Stimulated activated CD4-positive, alpha-beta T cell treated with anti-CD3 and anti-CD28 coated beads, TNF-alpha, amount 100 ng/mL, for 1 hour (primary cell): ENCODE results near the gene RGS7.
"Not testable (repeated sequence)": the region's sequence is repeated elsewhere in the genome, so short reads cannot be mapped to it uniquely, and the experiment has no call there.

ENCODE experiments used
- DNase-seq, 3 donors: peaks; one replicate each; pipeline ENCODE4 v3.0.0-alpha.2; 2020; ENCODE audit warnings: low read depth in 3 of 3, low spot score in 1 of 3

The RGS7 gene

DNA sequence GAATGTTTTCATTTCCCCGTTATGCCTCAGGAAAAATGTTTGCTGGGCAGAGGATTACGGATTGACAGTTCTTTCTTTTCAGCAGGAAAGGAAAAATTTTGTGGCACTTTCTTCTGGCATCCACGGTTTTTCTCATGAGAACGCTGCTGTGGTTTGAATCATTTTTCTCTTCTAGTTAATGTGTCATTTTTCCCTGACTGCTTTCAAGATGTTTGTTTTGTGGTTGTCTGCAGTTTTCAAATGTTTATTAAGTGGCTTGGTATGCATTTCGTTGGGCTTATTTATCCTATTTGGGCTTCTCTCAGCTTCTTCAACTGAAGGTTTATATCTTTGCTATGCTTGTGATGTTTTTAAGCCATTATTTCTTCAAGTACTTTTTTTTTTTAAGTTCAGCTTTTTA is 359.0 kb downstream of the RGS7 start:
- no peak for DNase-seq

DNA sequence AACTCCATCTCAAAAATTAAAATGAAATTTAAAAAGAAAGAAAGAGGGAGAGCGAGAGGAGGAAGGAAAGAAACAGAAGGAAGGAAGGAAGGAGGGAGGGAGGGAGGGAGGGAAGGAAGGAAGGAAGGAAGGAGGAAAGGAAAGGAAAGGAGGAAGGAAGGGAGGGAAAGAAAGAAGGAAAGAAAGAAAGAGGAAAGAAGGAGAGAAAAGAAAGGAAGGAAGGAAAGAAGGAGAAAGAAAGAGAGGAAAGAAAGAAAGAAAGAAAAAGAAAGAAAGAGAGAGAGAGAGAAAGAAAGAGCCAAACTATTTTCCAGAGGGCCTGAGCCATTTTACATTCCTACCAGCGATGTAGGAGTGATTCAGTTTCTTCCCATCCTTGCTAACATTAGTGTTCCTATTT is 364.0 kb downstream of the RGS7 start:
- no peak for DNase-seq

DNA sequence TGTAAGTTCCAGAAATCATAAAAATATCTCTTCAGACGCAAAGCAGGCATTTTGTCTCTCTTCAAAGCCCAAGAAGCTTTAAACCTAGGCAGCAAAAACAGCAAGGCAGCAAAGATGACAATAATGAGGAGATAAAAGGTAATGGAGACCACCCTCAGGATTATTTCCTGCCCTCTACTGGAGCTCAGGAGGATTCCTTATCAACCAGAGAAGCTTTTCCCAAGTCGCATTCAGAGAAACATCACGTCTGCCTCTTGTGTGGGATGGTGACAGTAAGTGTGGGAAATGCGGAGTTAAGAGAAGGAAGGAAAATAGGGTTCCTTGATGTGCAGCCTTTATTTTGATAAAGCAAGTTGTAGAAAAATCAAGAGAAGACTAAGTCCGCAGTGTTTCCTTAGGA is 365.8 kb downstream of the RGS7 start:
- no peak for DNase-seq

DNA sequence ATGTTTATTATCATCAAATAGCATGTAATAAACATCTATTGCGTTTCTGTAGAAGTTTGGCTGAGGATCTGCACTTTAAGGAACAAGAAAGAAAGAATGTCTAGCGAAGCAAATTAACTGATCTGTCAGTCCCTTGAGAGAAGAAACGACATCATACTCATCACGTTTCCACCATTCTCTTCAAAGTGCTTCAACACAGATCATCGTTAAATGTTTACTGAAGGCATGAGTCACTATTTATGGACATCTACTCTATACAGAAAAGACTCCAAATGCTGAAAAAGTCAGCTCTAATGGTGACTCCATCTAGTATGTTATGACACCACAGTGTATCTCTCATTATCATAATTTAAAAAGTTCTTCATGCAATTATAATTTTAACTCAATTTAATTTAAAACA is 369.1 kb downstream of the RGS7 start:
- no peak for DNase-seq

DNA sequence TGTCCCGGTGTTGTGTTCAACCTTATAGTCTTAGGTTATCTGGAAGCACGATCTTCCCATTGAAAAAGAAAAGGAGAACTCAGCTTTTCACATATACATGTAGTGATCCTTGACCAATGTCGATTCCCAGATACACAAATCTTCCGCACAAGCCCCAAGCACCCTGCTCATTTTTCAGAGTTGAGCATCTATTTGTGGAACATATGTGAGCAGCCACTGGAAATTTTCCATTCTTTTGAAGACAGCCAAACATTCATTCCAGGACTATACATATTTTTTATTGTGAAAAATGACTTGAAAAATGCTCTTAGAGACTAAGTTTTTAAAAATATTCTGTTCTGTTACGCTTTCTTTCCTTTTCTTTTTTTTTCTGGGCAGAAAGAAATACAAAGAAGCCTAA is 371.9 kb downstream of the RGS7 start:
- no peak for DNase-seq

DNA sequence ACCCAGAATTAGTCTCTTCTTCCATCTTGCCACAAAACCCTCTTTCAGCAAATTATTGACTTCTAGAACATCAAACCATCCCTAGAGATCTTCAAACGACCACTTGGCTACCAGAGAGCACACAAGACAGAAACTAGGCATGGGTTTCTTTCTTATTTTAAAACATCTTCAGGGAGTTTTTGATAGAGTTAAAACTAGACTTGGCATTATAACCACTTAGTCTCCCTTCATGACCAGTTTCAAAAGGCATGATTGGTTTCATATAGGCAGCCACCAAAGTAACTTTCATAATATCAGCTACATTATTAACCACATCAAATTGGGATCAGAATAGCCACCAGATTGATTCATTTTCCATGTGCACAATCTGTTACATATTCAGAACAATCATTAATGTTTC is 376.7 kb downstream of the RGS7 start:
- no peak for DNase-seq

DNA sequence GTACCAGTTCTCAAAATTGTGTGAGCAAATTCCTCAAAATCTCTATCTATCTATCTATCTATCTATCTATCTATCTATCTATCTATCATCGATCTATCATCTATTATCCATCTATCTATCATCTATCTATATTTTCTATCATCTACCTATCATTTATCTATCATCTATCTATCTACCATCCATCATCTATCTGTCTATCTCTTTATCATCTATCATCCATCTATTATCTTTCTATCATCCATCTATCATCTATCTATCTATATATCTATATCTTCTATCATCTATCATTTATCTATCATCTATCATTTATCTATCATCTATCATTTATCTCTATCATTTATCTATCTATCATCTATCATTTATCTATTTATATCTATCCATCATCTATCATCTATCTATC is 380.3 kb downstream of the RGS7 start:
- no peak for DNase-seq

DNA sequence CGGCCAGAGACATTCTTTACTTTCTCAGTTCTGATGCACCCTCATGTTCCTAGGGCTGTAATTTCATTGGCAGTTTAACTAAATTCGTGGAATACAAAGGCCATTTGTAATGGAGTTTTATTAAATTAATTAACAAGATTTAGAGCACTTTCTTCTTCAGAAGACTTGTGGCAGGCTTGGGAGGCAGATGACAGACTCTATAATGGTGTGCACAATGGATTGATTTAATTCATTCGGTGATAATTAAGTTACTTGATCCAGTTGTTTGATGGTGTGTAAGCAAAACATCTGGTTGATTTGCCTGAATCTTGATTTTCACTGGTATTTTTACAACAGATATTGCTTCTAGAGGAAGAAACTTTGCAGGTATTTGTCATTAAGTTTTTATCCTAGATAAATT is 383.1 kb downstream of the RGS7 start:
- DNase-seq, result no peak

DNA sequence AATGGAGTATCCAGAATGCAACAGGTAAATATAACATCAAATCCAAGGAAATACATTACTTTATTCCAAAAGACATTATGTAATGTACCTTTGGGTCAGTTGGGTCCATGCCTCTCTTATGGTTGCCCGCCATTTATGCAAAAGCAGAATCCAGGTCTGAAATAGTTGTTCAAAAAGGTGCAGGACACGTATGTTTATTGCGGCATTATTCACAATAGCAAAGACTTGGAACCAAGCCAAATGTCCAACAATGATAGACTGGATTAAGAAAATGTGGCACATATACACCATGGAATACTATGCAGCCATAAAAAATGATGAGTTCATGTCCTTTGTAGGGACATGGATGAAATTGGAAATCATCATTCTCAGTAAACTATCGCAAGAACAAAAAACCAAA is 384.9 kb downstream of the RGS7 start:
- not testable (repeated sequence) for DNase-seq

DNA sequence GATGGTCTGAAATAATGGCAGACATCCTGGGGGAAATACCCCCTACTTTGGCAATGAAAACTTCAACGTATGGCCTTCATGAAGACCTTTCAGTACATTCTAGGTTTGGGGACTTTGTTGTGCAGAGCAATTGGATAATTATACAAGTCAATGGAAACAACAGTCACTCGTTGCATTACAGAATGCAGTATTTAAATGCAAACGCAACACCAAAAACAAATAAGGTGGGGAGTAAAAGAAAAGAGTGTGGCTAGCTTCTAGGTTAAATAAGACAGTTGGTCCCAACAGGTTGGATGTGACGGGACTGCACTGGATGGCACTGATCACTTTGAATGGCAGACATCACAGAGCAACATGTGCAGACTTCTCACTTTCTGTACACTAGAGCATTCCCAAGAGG is 386.8 kb downstream of the RGS7 start:
- no peak for DNase-seq

DNA sequence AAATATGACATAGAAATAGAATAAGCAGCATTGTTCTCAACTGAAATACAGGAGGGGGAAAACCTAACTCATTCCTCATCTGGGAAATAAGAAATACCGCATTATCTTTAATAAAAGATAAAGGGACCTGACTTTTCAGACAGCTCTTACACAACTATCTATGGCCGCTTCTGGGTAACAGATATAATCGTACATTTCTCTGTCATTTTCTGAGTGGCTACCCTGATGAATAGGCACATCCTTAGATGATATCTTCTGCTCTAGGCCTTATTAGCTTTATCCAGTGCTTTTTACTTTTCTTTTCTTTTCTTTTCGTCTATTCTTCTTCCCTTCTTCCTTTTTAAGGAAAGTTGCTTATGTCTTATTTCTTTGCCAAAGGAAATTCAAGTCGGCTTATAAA is 388.1 kb downstream of the RGS7 start:
- DNase-seq, result no peak

DNA sequence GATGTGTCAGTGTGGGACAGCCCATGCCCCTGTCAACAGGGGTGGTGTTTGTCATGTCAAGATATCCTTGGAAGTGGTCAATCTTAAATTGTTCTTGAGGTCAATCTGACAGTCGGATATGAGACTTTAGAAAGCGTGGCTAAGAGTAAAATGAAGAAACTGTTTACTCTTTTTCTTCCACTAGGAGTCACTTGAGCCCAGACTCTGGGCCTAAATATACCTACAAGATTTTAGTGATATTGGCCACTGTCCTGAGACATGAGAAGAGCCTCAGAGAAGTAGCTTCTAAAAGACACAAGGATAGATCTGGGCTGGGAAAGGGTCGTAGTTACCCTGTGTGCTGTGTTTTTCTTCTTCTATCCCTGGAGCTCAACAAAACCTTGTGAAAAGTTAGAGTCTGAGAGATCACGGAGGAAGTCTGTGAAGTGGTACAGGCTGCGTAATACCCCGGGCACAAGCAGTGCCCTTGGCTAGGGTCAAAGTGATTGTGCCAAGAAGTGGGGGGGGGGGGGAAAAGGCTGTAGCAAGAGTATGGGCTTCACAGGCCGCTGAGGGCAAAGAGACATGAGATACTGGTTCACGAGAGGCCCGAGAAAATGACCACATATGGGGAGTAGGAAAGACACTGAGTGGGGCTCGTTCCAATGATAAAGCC is 389.8 kb downstream of the RGS7 start:
- DNase-seq, result no peak

DNA sequence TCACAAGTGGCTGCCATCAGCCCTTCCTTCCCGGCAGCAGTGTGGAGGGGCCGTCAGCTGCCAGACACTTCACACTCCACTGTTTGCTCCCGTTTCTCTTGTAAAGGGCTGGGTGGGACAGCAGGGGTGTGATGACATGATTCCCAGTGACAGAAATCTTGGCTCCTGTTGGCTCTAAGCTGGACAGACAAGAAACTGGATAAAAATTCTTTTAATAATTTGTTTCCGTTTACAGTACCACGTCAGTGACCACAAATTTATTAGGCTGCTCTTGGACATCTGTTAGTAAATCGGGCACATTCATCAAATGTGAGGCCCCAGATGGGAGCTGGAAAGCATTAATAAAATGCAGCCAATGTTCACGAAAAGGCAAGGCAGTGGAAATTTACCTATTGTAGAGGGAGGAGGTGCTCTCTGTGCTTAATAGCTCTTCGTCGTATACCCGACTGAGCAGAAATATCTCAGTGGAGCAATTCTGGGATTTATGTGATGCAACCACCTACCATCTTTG is 391.4 kb downstream of the RGS7 start:
- DNase-seq, result no peak

DNA sequence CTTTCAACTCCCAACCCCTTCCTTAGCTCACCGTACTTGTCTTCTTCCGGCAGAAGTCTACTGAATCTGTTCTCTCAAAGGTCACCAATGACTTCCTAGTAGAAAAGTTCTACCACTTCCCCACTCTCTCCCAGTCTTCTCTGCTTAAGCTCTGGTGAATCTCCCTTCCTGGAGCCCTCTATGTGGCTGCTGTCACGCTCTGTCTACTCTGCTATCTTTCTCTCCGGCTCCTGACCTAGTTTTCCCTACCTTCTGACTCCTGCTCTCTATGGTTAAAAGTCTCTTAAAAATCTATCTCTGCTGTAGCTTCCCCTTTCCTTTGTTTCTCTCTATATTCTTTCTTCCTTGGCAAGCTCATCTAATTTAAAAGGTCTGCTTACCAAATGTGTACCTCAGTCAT is 394.9 kb downstream of the RGS7 start:
- DNase-seq, result no peak

DNA sequence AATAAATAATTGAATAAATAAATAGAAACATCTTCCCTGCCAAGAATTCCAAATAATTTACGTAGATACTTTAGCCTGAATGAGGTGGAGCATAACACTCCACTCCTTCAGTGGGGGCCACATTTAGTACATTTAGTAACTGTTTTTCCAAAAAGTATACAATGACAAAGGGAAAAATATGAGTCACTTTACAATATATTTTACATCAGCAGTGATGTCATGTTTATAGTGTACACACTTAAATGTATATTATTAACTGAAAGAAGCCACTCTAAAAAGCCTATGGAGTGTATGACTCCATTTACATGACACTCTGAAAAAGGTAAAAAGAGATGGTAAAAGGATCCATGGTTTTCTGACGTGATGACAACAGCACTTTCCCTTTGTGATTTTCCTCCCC is 400.6 kb downstream of the RGS7 start:
- DNase-seq, result no peak

DNA sequence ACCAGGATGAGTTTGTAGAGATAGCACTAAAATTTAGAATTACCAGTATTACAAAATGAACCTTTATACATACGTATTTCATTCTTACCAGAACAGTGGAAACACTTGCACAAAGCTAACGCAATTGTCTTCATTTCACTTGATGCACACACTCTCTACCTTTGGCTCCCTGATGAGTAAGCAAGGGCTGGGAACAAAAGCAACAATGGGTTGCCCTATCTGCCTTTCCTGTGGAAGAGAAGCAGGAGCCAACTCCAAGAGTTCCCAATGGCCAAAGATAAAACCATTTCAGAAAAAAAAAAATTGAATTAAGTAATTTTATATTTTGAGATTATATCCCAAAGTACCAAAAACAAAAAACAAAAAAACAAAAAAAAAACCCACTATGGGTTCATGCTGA is 401.0 kb downstream of the RGS7 start:
- no peak for DNase-seq

DNA sequence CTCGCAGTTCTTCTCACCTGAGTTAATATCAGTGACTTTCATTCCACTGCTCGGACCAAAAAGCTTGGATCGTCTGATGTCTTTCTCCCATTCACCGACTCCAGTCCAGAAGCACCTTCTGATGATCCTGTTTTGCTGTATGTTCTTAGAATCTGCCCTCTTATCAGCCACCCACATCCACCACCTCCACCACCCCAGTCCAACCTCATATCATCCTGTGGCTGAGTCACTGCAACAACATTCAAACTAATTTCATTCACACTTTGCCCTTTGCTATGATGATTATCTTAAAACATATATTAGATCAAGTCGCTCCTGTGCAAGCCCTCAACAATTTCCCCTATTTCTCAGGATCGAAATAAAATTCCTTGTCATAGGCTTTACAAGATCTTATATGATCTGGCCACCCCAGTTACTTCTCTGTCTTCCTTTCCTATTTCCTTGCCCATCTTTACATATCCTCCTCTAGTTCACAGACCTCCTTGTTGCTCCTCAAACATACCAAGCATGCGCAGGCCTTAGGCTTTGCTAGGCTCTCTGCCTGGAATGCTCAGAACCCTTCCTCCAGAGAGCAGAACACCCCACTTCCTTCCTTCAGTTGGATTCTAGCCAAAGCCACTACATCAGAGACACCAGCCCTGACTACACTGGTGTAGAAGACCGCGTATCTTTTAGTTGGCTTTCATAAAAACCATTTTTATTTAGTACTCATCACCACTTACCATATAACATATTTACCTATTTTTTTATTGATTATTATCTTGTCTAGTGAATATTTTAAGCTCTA is 409.4 kb downstream of the RGS7 start:
- DNase-seq, result no peak

DNA sequence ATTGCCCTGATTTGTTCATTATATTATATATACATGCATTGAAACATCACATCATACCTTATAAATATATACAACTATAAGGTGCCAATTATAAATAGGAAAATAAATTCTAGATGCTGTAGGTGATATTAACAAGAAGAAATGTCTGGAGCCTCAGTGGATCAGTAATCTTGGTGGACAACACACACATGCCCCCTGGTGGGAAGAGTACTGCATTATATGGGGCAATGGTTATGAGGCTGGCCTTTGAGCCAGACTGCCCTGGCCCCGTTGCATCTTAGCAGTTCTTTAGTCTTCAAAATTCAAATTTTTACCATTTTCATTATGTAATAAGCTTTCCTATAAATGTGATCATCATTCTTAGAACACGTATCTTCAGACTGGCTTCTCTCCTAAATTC is 410.1 kb downstream of the RGS7 start:
- DNase-seq, result no peak

DNA sequence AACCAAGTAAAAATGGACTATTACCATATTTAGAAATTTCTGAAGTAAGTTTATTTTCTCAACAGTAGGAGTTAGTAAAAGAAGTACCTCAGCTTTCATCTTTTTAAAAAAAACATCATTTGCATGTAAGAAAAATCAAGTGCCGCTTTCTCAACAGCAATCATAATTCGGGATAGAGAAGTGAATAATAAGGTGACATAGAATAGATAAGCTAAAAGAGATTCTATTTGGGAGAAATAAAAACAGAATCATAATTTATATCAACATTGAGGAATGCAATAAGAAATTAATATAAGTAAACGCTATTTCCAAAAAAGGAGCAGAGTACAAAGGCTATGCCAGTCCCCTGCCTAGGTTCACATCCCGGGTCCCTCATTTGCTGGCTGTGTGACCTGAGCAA is 414.1 kb downstream of the RGS7 start:
- DNase-seq, result no peak

DNA sequence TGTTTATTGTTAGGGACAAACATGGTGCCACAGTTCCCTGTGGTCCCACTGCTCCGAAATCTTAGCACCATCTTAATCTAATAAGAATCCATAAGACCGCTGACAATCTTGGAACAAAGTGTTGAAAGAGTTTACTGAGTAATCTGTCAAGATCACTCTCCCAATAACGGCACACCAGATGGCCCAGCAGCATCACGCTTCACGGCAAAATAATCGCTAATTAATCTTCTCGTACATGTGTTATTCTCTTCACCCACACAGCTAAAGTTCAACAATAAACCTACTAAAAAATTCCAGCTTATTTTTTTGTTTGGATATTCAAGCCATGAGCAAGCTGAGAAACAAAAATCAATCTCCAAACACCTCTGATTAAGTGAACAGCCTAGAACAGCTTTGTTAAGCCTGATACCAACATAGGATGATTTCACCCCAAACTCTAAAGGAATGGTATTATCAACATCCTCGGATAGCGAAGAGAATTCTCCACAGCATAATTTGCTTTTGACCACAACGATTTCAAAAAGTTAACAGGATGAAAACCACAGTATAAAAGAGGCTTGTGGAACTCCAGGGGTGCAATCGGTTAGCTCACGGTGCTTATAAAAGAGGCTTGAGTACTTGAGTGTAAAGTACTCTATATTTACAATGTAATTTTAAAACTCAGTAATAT is 415.2 kb downstream of the RGS7 start:
- DNase-seq, result no peak

DNA sequence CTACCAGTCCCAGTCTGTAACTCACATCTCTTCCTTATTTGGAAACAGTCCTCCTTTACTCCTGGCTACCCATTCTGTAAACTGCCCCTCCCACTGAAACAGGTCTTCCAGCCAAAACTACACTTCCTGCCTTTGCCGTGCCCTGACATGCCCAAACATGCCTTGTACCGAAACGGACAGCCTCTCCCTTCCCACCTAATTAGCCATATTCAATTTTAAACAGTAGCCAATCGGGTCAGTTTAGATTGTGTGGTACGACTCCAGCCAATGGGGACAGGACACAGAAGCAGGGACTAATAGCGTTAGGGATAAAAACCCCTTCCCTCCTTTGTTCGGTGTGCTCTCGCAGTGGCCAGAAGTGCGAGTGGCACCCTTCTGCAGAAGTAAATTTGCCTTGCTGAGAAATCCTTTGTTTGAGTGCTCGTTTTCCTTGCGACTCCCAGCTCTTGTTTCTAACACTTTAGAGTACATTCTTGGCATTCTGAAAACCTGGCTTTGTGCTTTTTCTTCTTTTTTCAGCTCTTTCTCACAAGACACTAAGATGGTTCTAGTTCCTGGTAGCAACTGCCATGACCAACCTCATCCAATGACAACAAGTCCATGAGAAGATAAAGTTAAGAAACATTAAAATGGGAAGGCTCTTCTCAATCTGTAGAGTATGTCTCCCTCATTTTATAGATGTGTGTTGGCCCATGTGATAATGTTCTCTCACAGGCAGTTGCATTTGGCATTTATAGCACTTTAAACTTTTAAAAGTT is 419.9 kb downstream of the RGS7 start:
- DNase-seq, result no peak

DNA sequence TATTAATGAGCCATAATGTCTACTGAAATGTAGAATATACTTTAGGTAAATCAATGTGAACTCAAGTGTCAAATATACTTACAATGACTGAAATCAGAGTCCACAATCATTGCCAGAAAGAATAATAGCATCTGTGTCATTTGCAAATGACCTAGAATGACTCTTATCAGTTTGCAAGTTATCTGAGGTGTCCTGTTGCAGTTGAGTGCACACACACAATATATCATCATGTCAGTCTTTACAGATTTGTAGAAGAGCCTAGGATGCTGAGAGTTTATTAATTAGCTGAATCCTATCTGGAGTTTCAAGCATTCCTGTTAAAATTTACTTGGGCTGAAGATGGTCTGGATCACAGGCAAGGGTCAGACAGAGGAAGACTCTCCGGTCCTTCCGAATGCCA is 421.1 kb downstream of the RGS7 start:
- DNase-seq, result no peak
